HepG2 (cell line): Measurements from ENCODE around the gene GRIK1. TPM values are rescaled to one million over a fixed set of nuclear protein-coding genes. Genes with fewer than 3 reads are reported as not detected.

Experiments used
- KAT2B ChIP-seq: fragments of 150-350 bp; IDR thresholded peaks from 2 replicates; pipeline ENCODE4 v1.6.1; 2014; ENCODE audit warnings: low read depth, low read length, borderline replicate concordance
- NCOA5 ChIP-seq: sonication (generic); formaldehyde crosslinking; IDR thresholded peaks from 2 replicates; pipeline ENCODE4 v1.4.0; 2020; ENCODE audit warnings: missing genetic modification reagents
- REPIN1 ChIP-seq: sonication (generic); formaldehyde crosslinking; IDR thresholded peaks from 2 replicates; pipeline ENCODE4 v1.8.0; 2022; ENCODE audit warnings: missing genetic modification reagents, low read depth, mild to moderate bottlenecking, borderline replicate concordance
- ZMYM2 ChIP-seq: sonication (generic); formaldehyde crosslinking; IDR thresholded peaks from 2 replicates; pipeline ENCODE4 v1.8.0; 2022; ENCODE audit warnings: mild to moderate bottlenecking, missing genetic modification reagents
- ZNF589 ChIP-seq: sonication (generic); formaldehyde crosslinking; conservative IDR thresholded peaks from 2 replicates; pipeline ENCODE4 v1.8.0; 2022; ENCODE audit warnings: mild to moderate bottlenecking, moderate library complexity, missing genetic modification reagents
- polyA plus RNA-seq, 8 experiments: library from polyadenylated mRNA; depleted of rRNA in 3 of 8; stranded (reverse) in 7 of 8; unstranded in 1 of 8; fragments of >200 nt; fragmentation: Illumina TruSeq in 4 of 8; extraction: Trizol in 4 of 8; gene quantifications; 2 replicates each; pipeline versions ENCODE4 v1.2.1 to v1.2.3, GENCODE V29; 2011 to 2016; ENCODE audit warnings: low read depth in 4 of 8, missing spikeins in 1 of 8, mixed read lengths in 1 of 8; ENCODE audit not compliant: insufficient read depth in 1 of 8
- total RNA-seq, 5 experiments: library from RNA; depleted of rRNA; stranded (reverse); fragments of >200 nt; fragmentation: Illumina TruSeq; extraction: Trizol; gene quantifications; 2 replicates each; pipeline ENCODE4 v1.2.3, GENCODE V29; 2016; ENCODE audit warnings: low read depth in 1 of 5
- TF ChIP-seq, protein P1 (sequence below): sonication (generic); formaldehyde crosslinking; IDR thresholded peaks from 2 replicates; pipeline ENCODE4 v1.4.0; 2020; ENCODE audit warnings: missing genetic modification reagents, borderline replicate concordance
- TF ChIP-seq, protein P2 (sequence below): sonication (generic); formaldehyde crosslinking; IDR thresholded peaks from 2 replicates; pipeline ENCODE4 v1.5.0; 2020; ENCODE audit warnings: mild to moderate bottlenecking, missing genetic modification reagents
- TF ChIP-seq, protein P3 (sequence below): sonication (generic); formaldehyde crosslinking; conservative IDR thresholded peaks from 2 replicates; pipeline ENCODE4 v1.4.0; 2020; ENCODE audit warnings: missing genetic modification reagents

Gene GRIK1
- total and polyA plus RNA-seq, 2 of the 13 experiments (the other 11 are each of a cell fraction or from before 2014, with no cell fraction given): not detected

DNA sequence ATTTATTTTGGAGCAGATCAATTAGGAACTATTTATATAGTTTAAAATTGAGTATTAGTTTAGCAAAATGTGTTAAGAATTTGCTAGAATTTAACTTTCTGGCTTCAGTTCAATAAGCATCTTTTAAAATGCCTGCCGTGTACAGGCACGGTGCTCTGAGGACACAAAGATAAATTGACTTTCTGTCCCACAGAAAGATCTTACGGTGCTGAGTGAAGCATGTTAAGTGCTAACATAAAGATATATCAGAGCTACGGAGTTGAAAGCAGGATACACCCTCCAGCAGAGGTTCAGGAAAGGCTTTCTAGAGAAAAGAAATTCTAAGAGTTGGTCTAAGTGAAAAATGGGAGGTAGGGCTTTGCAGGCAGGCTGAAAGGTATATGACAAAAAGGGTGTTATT, 305.4 kb downstream of the GRIK1 start (continued):
- TF ChIP-seq, protein P1, sequence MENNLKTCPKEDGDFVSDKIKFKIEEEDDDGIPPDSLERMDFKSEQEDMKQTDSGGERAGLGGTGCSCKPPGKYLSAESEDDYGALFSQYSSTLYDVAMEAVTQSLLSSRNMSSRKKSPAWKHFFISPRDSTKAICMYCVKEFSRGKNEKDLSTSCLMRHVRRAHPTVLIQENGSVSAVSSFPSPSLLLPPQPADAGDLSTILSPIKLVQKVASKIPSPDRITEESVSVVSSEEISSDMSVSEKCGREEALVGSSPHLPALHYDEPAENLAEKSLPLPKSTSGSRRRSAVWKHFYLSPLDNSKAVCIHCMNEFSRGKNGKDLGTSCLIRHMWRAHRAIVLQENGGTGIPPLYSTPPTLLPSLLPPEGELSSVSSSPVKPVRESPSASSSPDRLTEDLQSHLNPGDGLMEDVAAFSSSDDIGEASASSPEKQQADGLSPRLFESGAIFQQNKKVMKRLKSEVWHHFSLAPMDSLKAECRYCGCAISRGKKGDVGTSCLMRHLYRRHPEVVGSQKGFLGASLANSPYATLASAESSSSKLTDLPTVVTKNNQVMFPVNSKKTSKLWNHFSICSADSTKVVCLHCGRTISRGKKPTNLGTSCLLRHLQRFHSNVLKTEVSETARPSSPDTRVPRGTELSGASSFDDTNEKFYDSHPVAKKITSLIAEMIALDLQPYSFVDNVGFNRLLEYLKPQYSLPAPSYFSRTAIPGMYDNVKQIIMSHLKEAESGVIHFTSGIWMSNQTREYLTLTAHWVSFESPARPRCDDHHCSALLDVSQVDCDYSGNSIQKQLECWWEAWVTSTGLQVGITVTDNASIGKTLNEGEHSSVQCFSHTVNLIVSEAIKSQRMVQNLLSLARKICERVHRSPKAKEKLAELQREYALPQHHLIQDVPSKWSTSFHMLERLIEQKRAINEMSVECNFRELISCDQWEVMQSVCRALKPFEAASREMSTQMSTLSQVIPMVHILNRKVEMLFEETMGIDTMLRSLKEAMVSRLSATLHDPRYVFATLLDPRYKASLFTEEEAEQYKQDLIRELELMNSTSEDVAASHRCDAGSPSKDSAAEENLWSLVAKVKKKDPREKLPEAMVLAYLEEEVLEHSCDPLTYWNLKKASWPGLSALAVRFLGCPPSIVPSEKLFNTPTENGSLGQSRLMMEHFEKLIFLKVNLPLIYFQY (CRISPR knock-in tag): no peak
- TF ChIP-seq KAT2B: no peak
- TF ChIP-seq, protein P2, sequence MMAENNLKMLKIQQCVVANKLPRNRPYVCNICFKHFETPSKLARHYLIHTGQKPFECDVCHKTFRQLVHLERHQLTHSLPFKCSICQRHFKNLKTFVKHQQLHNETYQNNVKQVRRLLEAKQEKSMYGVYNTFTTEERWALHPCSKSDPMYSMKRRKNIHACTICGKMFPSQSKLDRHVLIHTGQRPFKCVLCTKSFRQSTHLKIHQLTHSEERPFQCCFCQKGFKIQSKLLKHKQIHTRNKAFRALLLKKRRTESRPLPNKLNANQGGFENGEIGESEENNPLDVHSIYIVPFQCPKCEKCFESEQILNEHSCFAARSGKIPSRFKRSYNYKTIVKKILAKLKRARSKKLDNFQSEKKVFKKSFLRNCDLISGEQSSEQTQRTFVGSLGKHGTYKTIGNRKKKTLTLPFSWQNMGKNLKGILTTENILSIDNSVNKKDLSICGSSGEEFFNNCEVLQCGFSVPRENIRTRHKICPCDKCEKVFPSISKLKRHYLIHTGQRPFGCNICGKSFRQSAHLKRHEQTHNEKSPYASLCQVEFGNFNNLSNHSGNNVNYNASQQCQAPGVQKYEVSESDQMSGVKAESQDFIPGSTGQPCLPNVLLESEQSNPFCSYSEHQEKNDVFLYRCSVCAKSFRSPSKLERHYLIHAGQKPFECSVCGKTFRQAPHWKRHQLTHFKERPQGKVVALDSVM (CRISPR knock-in tag): no peak
- TF ChIP-seq REPIN1: no peak
- TF ChIP-seq ZNF589 (CRISPR knock-in tag): no peak
- TF ChIP-seq NCOA5: no peak
- TF ChIP-seq, protein P3, sequence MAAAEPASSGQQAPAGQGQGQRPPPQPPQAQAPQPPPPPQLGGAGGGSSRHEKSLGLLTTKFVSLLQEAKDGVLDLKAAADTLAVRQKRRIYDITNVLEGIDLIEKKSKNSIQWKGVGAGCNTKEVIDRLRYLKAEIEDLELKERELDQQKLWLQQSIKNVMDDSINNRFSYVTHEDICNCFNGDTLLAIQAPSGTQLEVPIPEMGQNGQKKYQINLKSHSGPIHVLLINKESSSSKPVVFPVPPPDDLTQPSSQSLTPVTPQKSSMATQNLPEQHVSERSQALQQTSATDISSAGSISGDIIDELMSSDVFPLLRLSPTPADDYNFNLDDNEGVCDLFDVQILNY: no peak
- no peak for TF ChIP-seq ZMYM2 (CRISPR knock-in tag)
- TF ChIP-seq, all 625 proteins: peak for 0
